ENCODE measurements around the gene RBPJ. TPM values are rescaled to one million over a fixed set of nuclear protein-coding genes. Genes with fewer than 3 reads are reported as not detected.

RBPJ gene
- total RNA-seq, 1 donor from 2014 or later = 121 TPM

GRCh38 chr4:26447378-26447777 lies 126.6 kb downstream of the RBPJ start:
- no peak for DNase-seq
- no peak for TF ChIP-seq CTCF (IDR thresholded peaks at IDR 0.05; ENCODE audit: partially characterized antibody, unreplicated experiment)
- H3K4me1 Mint-ChIP-seq (ENCODE audit: low read depth, unreplicated experiment) = peaks cover 2% of the 10 kb centered on the region
- H3K9me3 Mint-ChIP-seq (ENCODE audit: unreplicated experiment) = peaks cover 2% of the 10 kb centered on the region
- H3K27ac Mint-ChIP-seq (ENCODE audit: unreplicated experiment) = no peak overlapping the region
- peaks cover 22% of the 10 kb centered on the region for H3K36me3 Mint-ChIP-seq (ENCODE audit: unreplicated experiment)
- peaks cover 1% of the 10 kb centered on the region for H3K27me3 Mint-ChIP-seq (ENCODE audit: unreplicated experiment)
- H3K4me3 Mint-ChIP-seq (ENCODE audit: unreplicated experiment) = no peak overlapping the region

- H3K4me3 Mint-ChIP-seq (ENCODE audit: unreplicated experiment) = no peak overlapping the region
- no peak for TF ChIP-seq CTCF (IDR thresholded peaks at IDR 0.05; ENCODE audit: partially characterized antibody, unreplicated experiment)
- H3K4me1 Mint-ChIP-seq (ENCODE audit: low read depth, unreplicated experiment) = peaks cover 2% of the 10 kb centered on the region
- H3K36me3 Mint-ChIP-seq (ENCODE audit: unreplicated experiment) = no peaks in the 10 kb centered on the region
- H3K27ac Mint-ChIP-seq (ENCODE audit: unreplicated experiment) = no peak overlapping the region
- DNase-seq = no peak
- H3K9me3 Mint-ChIP-seq (ENCODE audit: unreplicated experiment) = peaks cover 4% of the 10 kb centered on the region
- peaks cover 2% of the 10 kb centered on the region for H3K27me3 Mint-ChIP-seq (ENCODE audit: unreplicated experiment)
These were observed 129.6 kb downstream of the RBPJ start for GRCh38 chr4:26450418-26450817.

- H3K4me1 Mint-ChIP-seq (ENCODE audit: low read depth, unreplicated experiment) = peaks cover 2% of the 10 kb centered on the region
- no peak overlapping the region for H3K27ac Mint-ChIP-seq (ENCODE audit: unreplicated experiment)
- no peak overlapping the region for H3K4me3 Mint-ChIP-seq (ENCODE audit: unreplicated experiment)
- H3K27me3 Mint-ChIP-seq (ENCODE audit: unreplicated experiment) = peaks cover 3% of the 10 kb centered on the region
- DNase-seq = no peak
- TF ChIP-seq CTCF (IDR thresholded peaks at IDR 0.05; ENCODE audit: partially characterized antibody, unreplicated experiment) = no peak
- H3K36me3 Mint-ChIP-seq (ENCODE audit: unreplicated experiment) = no peaks in the 10 kb centered on the region
- peaks cover 3% of the 10 kb centered on the region for H3K9me3 Mint-ChIP-seq (ENCODE audit: unreplicated experiment)
These were observed 130.8 kb downstream of the RBPJ start for GRCh38 chr4:26451597-26451996.

GRCh38 chr4:26452565-26453531 lies 132.0 kb downstream of the RBPJ start:
- TF ChIP-seq CTCF (IDR thresholded peaks at IDR 0.05; ENCODE audit: partially characterized antibody, unreplicated experiment) = no peak
- no peaks in the 10 kb centered on the region for H3K36me3 Mint-ChIP-seq (ENCODE audit: unreplicated experiment)
- H3K4me3 Mint-ChIP-seq (ENCODE audit: unreplicated experiment) = no peak overlapping the region
- H3K27me3 Mint-ChIP-seq (ENCODE audit: unreplicated experiment) = peaks cover 8% of the 10 kb centered on the region
- peaks cover 5% of the 10 kb centered on the region for H3K9me3 Mint-ChIP-seq (ENCODE audit: unreplicated experiment)
- no peak overlapping the region for H3K27ac Mint-ChIP-seq (ENCODE audit: unreplicated experiment)
- DNase-seq = no peak
- H3K4me1 Mint-ChIP-seq (ENCODE audit: low read depth, unreplicated experiment) = peaks cover 5% of the 10 kb centered on the region

GRCh38 chr4:26454961-26455360 lies 134.1 kb downstream of the RBPJ start:
- Mint-ChIP-seq H3K27ac (ENCODE audit: unreplicated experiment) (no peak overlapping the region), H3K4me1 (ENCODE audit: low read depth, unreplicated experiment) (peaks cover 7% of the 10 kb centered on the region), H3K9me3 (ENCODE audit: unreplicated experiment) (peaks cover 5% of the 10 kb centered on the region), H3K36me3 (ENCODE audit: unreplicated experiment) (no peaks in the 10 kb centered on the region), H3K4me3 (ENCODE audit: unreplicated experiment) (no peak overlapping the region), H3K27me3 (ENCODE audit: unreplicated experiment) (peaks cover 8% of the 10 kb centered on the region)
- TF ChIP-seq CTCF (IDR thresholded peaks at IDR 0.05; ENCODE audit: partially characterized antibody, unreplicated experiment) = no peak
- DNase-seq = no peak

Measured in glutamatergic neuron (in vitro differentiated cells).